ENCODE data around the gene HPRT1.

The HPRT1 gene

GRCh38 chrX:134452596-134452995, 7.4 kb upstream of the HPRT1 start:
- Histone ChIP-seq H2BK5ac (ENCODE audit: low read length) (no peak overlapping the region), H3K23ac (ENCODE audit: low read length) (no peak overlapping the region), H3K4ac (ENCODE audit: low read depth, low read length) (no peak overlapping the region), H3K27me3 (ENCODE audit: insufficient read depth, low read length, poor library complexity) (no peaks in the 10 kb centered on the region), H2BK120ac (ENCODE audit: low read depth, low read length) (no peak overlapping the region), H4K5ac (ENCODE audit: low read length) (no peak overlapping the region), H3K79me1 (ENCODE audit: low read length) (no peaks in the 10 kb centered on the region), H3K4me2 (ENCODE audit: low read length) (no peak overlapping the region), H3K79me2 (ENCODE audit: control insufficient read depth, insufficient read depth, low read length) (no peaks in the 10 kb centered on the region), H3K9ac (ENCODE audit: low read length) (no peak overlapping the region), H3K27ac (ENCODE audit: low read depth, low read length) (no peak overlapping the region), H4K8ac (ENCODE audit: low read depth, low read length) (no peak overlapping the region), H3K18ac (ENCODE audit: low read length) (no peak overlapping the region), H3K4me1 (ENCODE audit: control insufficient read depth, low read depth, low read length) (no peaks in the 10 kb centered on the region), H3K56ac (ENCODE audit: low read length) (no peak overlapping the region), H2AK5ac (ENCODE audit: low read length) (no peak overlapping the region), H3K4me3 (ENCODE audit: low read length) (no peak overlapping the region), H3K36me3 (ENCODE audit: control insufficient read depth, insufficient read depth, low read length) (no peaks in the 10 kb centered on the region), H2BK15ac (replicated peaks; ENCODE audit: low read depth) (no peak overlapping the region)
- WGBS (ENCODE audit: extremely low coverage, insufficient coverage, low lambda C conversion rate), result no CpG with 5 or more reads among the region's 6 CpGs
- DNase-seq, result no peak

GRCh38 chrX:134453631-134454030, 6.3 kb upstream of the HPRT1 start:
- no peak overlapping the region for H2BK5ac ChIP-seq (ENCODE audit: low read length)
- H4K5ac ChIP-seq (ENCODE audit: low read length), result no peak overlapping the region
- peak; percentile 5 for DNase-seq
- H3K27ac ChIP-seq (ENCODE audit: low read depth, low read length), result no peak overlapping the region
- no peaks in the 10 kb centered on the region for H3K36me3 ChIP-seq (ENCODE audit: control insufficient read depth, insufficient read depth, low read length)
- H3K9ac ChIP-seq (ENCODE audit: low read length), result no peak overlapping the region
- H4K8ac ChIP-seq (ENCODE audit: low read depth, low read length), result no peak overlapping the region
- no peak overlapping the region for H2AK5ac ChIP-seq (ENCODE audit: low read length)
- no peaks in the 10 kb centered on the region for H3K79me1 ChIP-seq (ENCODE audit: low read length)
- H3K4me3 ChIP-seq (ENCODE audit: low read length), result no peak overlapping the region
- no peak overlapping the region for H2BK15ac ChIP-seq (replicated peaks; ENCODE audit: low read depth)
- no peak overlapping the region for H3K4ac ChIP-seq (ENCODE audit: low read depth, low read length)
- no peaks in the 10 kb centered on the region for H3K27me3 ChIP-seq (ENCODE audit: insufficient read depth, low read length, poor library complexity)
- H3K23ac ChIP-seq (ENCODE audit: low read length), result no peak overlapping the region
- no peaks in the 10 kb centered on the region for H3K4me1 ChIP-seq (ENCODE audit: control insufficient read depth, low read depth, low read length)
- WGBS (ENCODE audit: extremely low coverage, insufficient coverage, low lambda C conversion rate), result no CpG with 5 or more reads among the region's 6 CpGs
- no peak overlapping the region for H2BK120ac ChIP-seq (ENCODE audit: low read depth, low read length)
- H3K4me2 ChIP-seq (ENCODE audit: low read length), result no peak overlapping the region
- no peak overlapping the region for H3K56ac ChIP-seq (ENCODE audit: low read length)
- no peak overlapping the region for H3K18ac ChIP-seq (ENCODE audit: low read length)
- no peaks in the 10 kb centered on the region for H3K79me2 ChIP-seq (ENCODE audit: control insufficient read depth, insufficient read depth, low read length)

- Histone ChIP-seq H4K8ac (ENCODE audit: low read depth, low read length) (no peak overlapping the region), H3K27ac (ENCODE audit: low read depth, low read length) (no peak overlapping the region)
These were observed 5.5 kb upstream of the HPRT1 start for GRCh38 chrX:134454506-134454905.

DNA sequence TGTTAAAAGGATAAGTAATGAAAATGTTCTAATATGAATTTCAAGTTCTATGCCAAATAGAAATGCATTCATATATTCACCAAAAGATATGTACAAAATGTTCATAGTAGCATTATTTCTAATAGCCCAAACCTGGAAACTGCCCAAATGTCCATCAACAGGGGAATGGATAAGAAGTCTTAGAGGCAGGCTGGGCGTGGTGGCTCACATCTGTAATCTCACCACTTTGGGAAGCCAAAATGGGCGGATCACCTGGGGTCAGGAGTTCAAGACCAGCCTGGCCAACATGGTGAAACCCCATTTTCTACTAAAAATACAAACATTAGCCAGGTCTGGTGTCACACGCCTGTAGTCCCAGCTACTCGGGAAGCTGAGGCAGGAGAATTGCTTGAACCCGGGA, 2.3 kb upstream of the HPRT1 start:
- no peak overlapping the region for H2BK5ac ChIP-seq (ENCODE audit: low read length)
- H3K4ac ChIP-seq (ENCODE audit: low read depth, low read length), result no peak overlapping the region
- no peak overlapping the region for H4K5ac ChIP-seq (ENCODE audit: low read length)
- WGBS (ENCODE audit: extremely low coverage, insufficient coverage, low lambda C conversion rate), result no CpG with 5 or more reads among the region's 5 CpGs
- no peak overlapping the region for H3K4me3 ChIP-seq (ENCODE audit: low read length)
- H3K79me2 ChIP-seq (ENCODE audit: control insufficient read depth, insufficient read depth, low read length), result peaks cover 8% of the 10 kb centered on the region
- no peak overlapping the region for H3K27ac ChIP-seq (ENCODE audit: low read depth, low read length)
- no peak overlapping the region for H3K18ac ChIP-seq (ENCODE audit: low read length)
- no peak overlapping the region for H2AK5ac ChIP-seq (ENCODE audit: low read length)
- H3K4me1 ChIP-seq (ENCODE audit: control insufficient read depth, low read depth, low read length), result no peaks in the 10 kb centered on the region
- H3K4me2 ChIP-seq (ENCODE audit: low read length), result no peak overlapping the region
- H3K56ac ChIP-seq (ENCODE audit: low read length), result no peak overlapping the region
- no peaks in the 10 kb centered on the region for H3K79me1 ChIP-seq (ENCODE audit: low read length)
- H3K23ac ChIP-seq (ENCODE audit: low read length), result no peak overlapping the region
- H3K9ac ChIP-seq (ENCODE audit: low read length), result no peak overlapping the region
- no peak overlapping the region for H2BK120ac ChIP-seq (ENCODE audit: low read depth, low read length)
- H3K27me3 ChIP-seq (ENCODE audit: insufficient read depth, low read length, poor library complexity), result no peaks in the 10 kb centered on the region
- no peak overlapping the region for H4K8ac ChIP-seq (ENCODE audit: low read depth, low read length)
- DNase-seq, result no peak
- H3K36me3 ChIP-seq (ENCODE audit: control insufficient read depth, insufficient read depth, low read length), result no peaks in the 10 kb centered on the region
- H2BK15ac ChIP-seq (replicated peaks; ENCODE audit: low read depth), result no peak overlapping the region

More at GRCh38 chrX:134454506-134454905, 5.5 kb upstream of the HPRT1 start:
- no peak for DNase-seq
- H3K4me1 ChIP-seq (ENCODE audit: control insufficient read depth, low read depth, low read length), result no peaks in the 10 kb centered on the region
- no peak overlapping the region for H3K18ac ChIP-seq (ENCODE audit: low read length)
- H3K36me3 ChIP-seq (ENCODE audit: control insufficient read depth, insufficient read depth, low read length), result no peaks in the 10 kb centered on the region
- H2AK5ac ChIP-seq (ENCODE audit: low read length), result no peak overlapping the region
- no peak overlapping the region for H3K4ac ChIP-seq (ENCODE audit: low read depth, low read length)
- no peak overlapping the region for H2BK120ac ChIP-seq (ENCODE audit: low read depth, low read length)
- H3K23ac ChIP-seq (ENCODE audit: low read length), result no peak overlapping the region
- WGBS (ENCODE audit: extremely low coverage, insufficient coverage, low lambda C conversion rate), result no CpG with 5 or more reads among the region's 7 CpGs
- H3K56ac ChIP-seq (ENCODE audit: low read length), result no peak overlapping the region
- no peak overlapping the region for H2BK5ac ChIP-seq (ENCODE audit: low read length)
- no peak overlapping the region for H3K4me2 ChIP-seq (ENCODE audit: low read length)
- H2BK15ac ChIP-seq (replicated peaks; ENCODE audit: low read depth), result no peak overlapping the region
- no peaks in the 10 kb centered on the region for H3K79me1 ChIP-seq (ENCODE audit: low read length)
- H3K79me2 ChIP-seq (ENCODE audit: control insufficient read depth, insufficient read depth, low read length), result no peaks in the 10 kb centered on the region
- H3K9ac ChIP-seq (ENCODE audit: low read length), result no peak overlapping the region
- H3K4me3 ChIP-seq (ENCODE audit: low read length), result no peak overlapping the region
- H3K27me3 ChIP-seq (ENCODE audit: insufficient read depth, low read length, poor library complexity), result no peaks in the 10 kb centered on the region
- H4K5ac ChIP-seq (ENCODE audit: low read length), result no peak overlapping the region

DNA sequence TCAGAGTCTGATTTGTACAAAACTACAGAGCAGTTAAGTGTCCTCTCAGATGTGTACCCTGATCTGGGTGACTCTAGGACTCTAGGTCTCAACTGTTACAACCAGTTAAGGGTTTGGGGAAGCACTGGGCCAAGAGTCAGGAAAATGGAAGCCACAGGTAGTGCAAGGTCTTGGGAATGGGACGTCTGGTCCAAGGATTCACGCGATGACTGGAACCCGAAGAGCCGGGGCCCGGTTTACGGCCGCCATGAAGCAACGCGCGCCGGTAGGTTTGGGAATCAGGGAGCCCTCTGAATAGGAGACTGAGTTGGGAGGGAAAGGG, 321 bp upstream of the HPRT1 start:
- WGBS (ENCODE audit: extremely low coverage, insufficient coverage, low lambda C conversion rate), result no CpG with 5 or more reads among the region's 12 CpGs
- Histone ChIP-seq H3K27ac (ENCODE audit: low read depth, low read length) (no peak overlapping the region), H3K56ac (ENCODE audit: low read length) (peak overlapping the region; percentile 70), H3K4me3 (ENCODE audit: low read length) (no peak overlapping the region), H4K8ac (ENCODE audit: low read depth, low read length) (no peak overlapping the region), H3K9ac (ENCODE audit: low read length) (peak overlapping the region; percentile 56), H2BK120ac (ENCODE audit: low read depth, low read length) (no peak overlapping the region), H2AK5ac (ENCODE audit: low read length) (no peak overlapping the region), H3K27me3 (ENCODE audit: insufficient read depth, low read length, poor library complexity) (no peaks in the 10 kb centered on the region), H3K18ac (ENCODE audit: low read length) (peak overlapping the region; percentile 56), H3K23ac (ENCODE audit: low read length) (no peak overlapping the region), H3K4ac (ENCODE audit: low read depth, low read length) (peak overlapping the region; percentile 43), H3K4me2 (ENCODE audit: low read length) (no peak overlapping the region), H3K79me1 (ENCODE audit: low read length) (no peaks in the 10 kb centered on the region), H3K79me2 (ENCODE audit: control insufficient read depth, insufficient read depth, low read length) (peaks cover 13% of the 10 kb centered on the region), H4K5ac (ENCODE audit: low read length) (no peak overlapping the region), H2BK15ac (replicated peaks; ENCODE audit: low read depth) (no peak overlapping the region), H3K36me3 (ENCODE audit: control insufficient read depth, insufficient read depth, low read length) (no peaks in the 10 kb centered on the region), H3K4me1 (ENCODE audit: control insufficient read depth, low read depth, low read length) (no peaks in the 10 kb centered on the region), H2BK5ac (ENCODE audit: low read length) (no peak overlapping the region)
- DNase-seq, result no peak

- H3K4me2 ChIP-seq (ENCODE audit: low read length), result peak overlapping the region; percentile 53
- peaks cover 13% of the 10 kb centered on the region for H3K79me2 ChIP-seq (ENCODE audit: control insufficient read depth, insufficient read depth, low read length)
These were observed 876 bp downstream of the HPRT1 start for GRCh38 chrX:134460862-134461220.

More at GRCh38 chrX:134460862-134461220, 876 bp downstream of the HPRT1 start:
- H3K4me3 ChIP-seq (ENCODE audit: low read length), result peak overlapping the region; percentile 55
- no peak overlapping the region for H3K23ac ChIP-seq (ENCODE audit: low read length)
- no peak overlapping the region for H2AK5ac ChIP-seq (ENCODE audit: low read length)
- no peaks in the 10 kb centered on the region for H3K79me1 ChIP-seq (ENCODE audit: low read length)
- no peak overlapping the region for H4K8ac ChIP-seq (ENCODE audit: low read depth, low read length)
- no peaks in the 10 kb centered on the region for H3K4me1 ChIP-seq (ENCODE audit: control insufficient read depth, low read depth, low read length)
- H3K56ac ChIP-seq (ENCODE audit: low read length), result peak overlapping the region; percentile 79
- H3K36me3 ChIP-seq (ENCODE audit: control insufficient read depth, insufficient read depth, low read length), result no peaks in the 10 kb centered on the region
- no peak overlapping the region for H2BK15ac ChIP-seq (replicated peaks; ENCODE audit: low read depth)
- no peak overlapping the region for H2BK5ac ChIP-seq (ENCODE audit: low read length)
- no CpG with 5 or more reads among the region's 9 CpGs for WGBS (ENCODE audit: extremely low coverage, insufficient coverage, low lambda C conversion rate)
- H3K18ac ChIP-seq (ENCODE audit: low read length), result no peak overlapping the region
- H3K27me3 ChIP-seq (ENCODE audit: insufficient read depth, low read length, poor library complexity), result no peaks in the 10 kb centered on the region
- DNase-seq, result peak; percentile 45
- no peak overlapping the region for H2BK120ac ChIP-seq (ENCODE audit: low read depth, low read length)
- no peak overlapping the region for H4K5ac ChIP-seq (ENCODE audit: low read length)
- peak overlapping the region; percentile 75 for H3K9ac ChIP-seq (ENCODE audit: low read length)
- H3K27ac ChIP-seq (ENCODE audit: low read depth, low read length), result no peak overlapping the region
- no peak overlapping the region for H3K4ac ChIP-seq (ENCODE audit: low read depth, low read length)
